ENCODE data around the gene NDUFB6. TPM values are rescaled to one million over a fixed set of nuclear protein-coding genes. Genes with fewer than 3 reads are reported as not detected.

The NDUFB6 gene
- total and polyA plus RNA-seq, 7 experiments from 2014 or later = 10.4 to 75.9 (median 14.6) TPM

- Mint-ChIP-seq H3K4me1 (peaks cover 9 to 56% (median 34%) of the 10 kb centered on the region in 7 donors), H3K27ac (no peak overlapping the region), H3K36me3 (peaks cover 4 to 41% (median 24%) of the 10 kb centered on the region in 5 donors), H3K4me3 (no peak overlapping the region), H3K9me3 (peaks cover 0 to 4% (median 0%) of the 10 kb centered on the region in 11 donors), H3K27me3 (no peaks in the 10 kb centered on the region)
- Histone ChIP-seq H3K36me3 (ENCODE audit: control insufficient read depth in 2 of 3, insufficient read depth in 3 of 3, low read length in 3 of 3) (peaks cover 0 to 41% (median 9%) of the 10 kb centered on the region in 3 experiments), H3K4me3 (ENCODE audit: low read length) (no peak overlapping the region), H3K9me3 (ENCODE audit: control insufficient read depth in 2 of 3, low read length in 3 of 3) (no peaks in the 10 kb centered on the region), H3K4me1 (ENCODE audit: control insufficient read depth in 2 of 2, insufficient read depth in 2 of 2, low read length in 2 of 2) (peaks cover 0 to 7% of the 10 kb centered on the region in 2 donors), H3K27me3 (ENCODE audit: control insufficient read depth in 2 of 2, insufficient read depth in 2 of 2, low read length in 2 of 2) (no peaks in the 10 kb centered on the region), H3K27ac (ENCODE audit: low read depth, low read length) (no peak overlapping the region)
- intact Hi-C loops (cut with micrococcal nuclease) = no loop called here
- ChIA-PET CTCF (interaction anchor here (0.7 kb wide), 1 partner anchor 173 kb away, joined by 3 read pairs; no protein-coding TSS in a partner anchor), POLR2A (interaction anchor here (0.7 to 2.1 kb wide), 3 partner anchors 14 to 900 kb away, joined by 3 to 8 read pairs (median 4); partner anchors contain the start of genes SMIM27 and TOPORS)
- ATAC-seq (no peak), DNase-seq (no peak)
Measured at GRCh38 chr9:32565967-32566366, 7.0 kb downstream of the NDUFB6 start.

GRCh38 chr9:32558408-32558934 is 14.5 kb downstream of the NDUFB6 start:
- Mint-ChIP-seq H3K27ac (peak overlapping the region in 7 of 9 donors; percentile 30 to 89 (median 73)), H3K36me3 (peaks cover 0 to 18% (median 6%) of the 10 kb centered on the region in 5 donors), H3K4me3 (no peak overlapping the region), H3K27me3 (no peaks in the 10 kb centered on the region), H3K9me3 (peaks cover 0 to 4% (median 0%) of the 10 kb centered on the region in 11 donors), H3K4me1 (peaks cover 15 to 68% (median 48%) of the 10 kb centered on the region in 7 donors)
- H3K27me3 ChIP-seq (ENCODE audit: control insufficient read depth in 2 of 2, insufficient read depth in 2 of 2, low read length in 2 of 2) = no peaks in the 10 kb centered on the region
- CTCF ChIA-PET = no interaction called here
- POLR2A ChIA-PET = no interaction called here
- H3K4me3 ChIP-seq (ENCODE audit: low read length) = no peak overlapping the region
- H3K36me3 ChIP-seq (ENCODE audit: control insufficient read depth in 2 of 3, insufficient read depth in 3 of 3, low read length in 3 of 3) = no peaks in the 10 kb centered on the region
- no peak for DNase-seq
- no peak for ATAC-seq
- intact Hi-C loops (cut with micrococcal nuclease) = loop anchor here in 1 of 2 donors (10.0 kb wide), 1 partner anchor 1214 kb away; no protein-coding TSS in a partner anchor
- peaks cover 0 to under 1% of the 10 kb centered on the region in 2 donors for H3K4me1 ChIP-seq (ENCODE audit: control insufficient read depth in 2 of 2, insufficient read depth in 2 of 2, low read length in 2 of 2)
- H3K27ac ChIP-seq (ENCODE audit: low read depth, low read length) = peak overlapping the region; percentile 7
- no peaks in the 10 kb centered on the region for H3K9me3 ChIP-seq (ENCODE audit: control insufficient read depth in 2 of 3, low read length in 3 of 3)

- ATAC-seq (no peak), DNase-seq (no peak)
- H3K4me1 Mint-ChIP-seq = peaks cover 30 to 66% (median 44%) of the 10 kb centered on the region in 7 donors
- peak overlapping the region in 6 of 9 donors; percentile 57 to 97 (median 74) for H3K27ac Mint-ChIP-seq
- intact Hi-C loops (cut with micrococcal nuclease) = loop anchor here (5.0 to 10.0 kb wide), 6 partner anchors 523 to 1903 kb away; partner anchors contain the start of genes DNAI1 (in 1 of the 2), FAM219A (in 1 of the 2), MYORG (in 1 of the 2) and SMU1 (in 1 of the 2)
- no peak overlapping the region for H3K4me3 Mint-ChIP-seq
- Histone ChIP-seq H3K36me3 (ENCODE audit: control insufficient read depth in 2 of 3, insufficient read depth in 3 of 3, low read length in 3 of 3) (no peaks in the 10 kb centered on the region), H3K4me1 (ENCODE audit: control insufficient read depth in 2 of 2, insufficient read depth in 2 of 2, low read length in 2 of 2) (peaks cover 13 to 15% of the 10 kb centered on the region in 2 donors), H3K9me3 (ENCODE audit: control insufficient read depth in 2 of 3, low read length in 3 of 3) (no peaks in the 10 kb centered on the region), H3K27ac (ENCODE audit: low read depth, low read length) (peak overlapping the region; percentile 97), H3K4me3 (ENCODE audit: low read length) (no peak overlapping the region), H3K27me3 (ENCODE audit: control insufficient read depth in 2 of 2, insufficient read depth in 2 of 2, low read length in 2 of 2) (no peaks in the 10 kb centered on the region)
- H3K36me3 Mint-ChIP-seq = peaks cover 0 to 18% (median 6%) of the 10 kb centered on the region in 5 donors
- ChIA-PET POLR2A (interaction anchor here (0.7 to 1.2 kb wide), 2 partner anchors 14 to 17 kb away, joined by 3 read pairs; no protein-coding TSS in a partner anchor), CTCF (interaction anchor here (7.3 kb wide), 1 partner anchor 19 kb away, joined by 48 read pairs; the partner anchor contains the start of gene NDUFB6)
- no peaks in the 10 kb centered on the region for H3K27me3 Mint-ChIP-seq
- no peaks in the 10 kb centered on the region for H3K9me3 Mint-ChIP-seq
Measured at GRCh38 chr9:32554591-32554990, 18.4 kb downstream of the NDUFB6 start.

- ChIA-PET CTCF (interaction anchor here (7.3 kb wide), 1 partner anchor 19 kb away, joined by 48 read pairs; the partner anchor contains the start of gene NDUFB6), POLR2A (interaction anchor here (0.6 to 1.2 kb wide), 2 partner anchors 15 to 18 kb away, joined by 3 read pairs; no protein-coding TSS in a partner anchor)
- Mint-ChIP-seq H3K4me1 (peaks cover 26 to 66% (median 44%) of the 10 kb centered on the region in 7 donors), H3K27ac (peak overlapping the region in 5 of 9 donors; percentile 9 to 97 (median 80)), H3K27me3 (no peaks in the 10 kb centered on the region), H3K36me3 (peaks cover 0 to 14% (median 1%) of the 10 kb centered on the region in 5 donors), H3K9me3 (no peaks in the 10 kb centered on the region), H3K4me3 (peak overlapping the region in 4 of 10 donors; percentile 51 to 98 (median 56))
- Histone ChIP-seq H3K4me1 (ENCODE audit: control insufficient read depth in 2 of 2, insufficient read depth in 2 of 2, low read length in 2 of 2) (peaks cover 13 to 19% of the 10 kb centered on the region in 2 donors), H3K27ac (ENCODE audit: low read depth, low read length) (peak overlapping the region; percentile 97), H3K36me3 (ENCODE audit: control insufficient read depth in 2 of 3, insufficient read depth in 3 of 3, low read length in 3 of 3) (no peaks in the 10 kb centered on the region), H3K9me3 (ENCODE audit: control insufficient read depth in 2 of 3, low read length in 3 of 3) (no peaks in the 10 kb centered on the region), H3K27me3 (ENCODE audit: control insufficient read depth in 2 of 2, insufficient read depth in 2 of 2, low read length in 2 of 2) (no peaks in the 10 kb centered on the region), H3K4me3 (ENCODE audit: low read length) (no peak overlapping the region)
- ATAC-seq (no peak), DNase-seq (no peak)
- intact Hi-C loops (cut with micrococcal nuclease) = loop anchor here (5.0 to 10.0 kb wide), 6 partner anchors 523 to 1903 kb away; partner anchors contain the start of genes DNAI1 (in 1 of the 2), FAM219A (in 1 of the 2), MYORG (in 1 of the 2) and SMU1 (in 1 of the 2)
Measured at GRCh38 chr9:32554107-32554506, 18.9 kb downstream of the NDUFB6 start.

GRCh38 chr9:32552172-32552872 is 20.6 kb downstream of the NDUFB6 start, which contains the start of the genes SMIM27 and TOPORS:
TSS of gene SMIM27 (plus strand) at chr9:32552327. CDS start at chr9:32552435, 108 bp downstream.
TSS of gene TOPORS (minus strand) at chr9:32552586. CDS start at chr9:32552436, 150 bp downstream.
- CTCF ChIA-PET = interaction anchor here (1.2 to 7.3 kb wide), 3 partner anchors 21 to 173 kb away, joined by 3 to 48 read pairs (median 8); partner anchors contain the start of gene NDUFB6
- intact Hi-C loops (cut with micrococcal nuclease) = loop anchor here (1.0 to 10.0 kb wide), 10 partner anchors 20 to 1905 kb away; partner anchors contain the start of genes DNAJA1 (in 2 of the 2), B4GALT1 (in 1 of the 2), DNAI1 (in 1 of the 2) and FAM219A (in 1 of the 2)
- ATAC-seq (peak; percentile 77), DNase-seq (peak; percentile 81 to 93 (median 88))
- Mint-ChIP-seq H3K4me3 (peak within 1 kb of the TSS; percentile 92 to 100 (median 99)), H3K4me1 (peaks cover 29 to 66% (median 52%) of the 10 kb centered on the region in 7 donors), H3K27me3 (no peaks in the 10 kb centered on the region), H3K36me3 (peaks cover 0 to 11% (median 0%) of the 10 kb centered on the region in 5 donors), H3K9me3 (no peaks in the 10 kb centered on the region), H3K27ac (peak within 1 kb of the TSS; percentile 96 to 100 (median 98))
- Histone ChIP-seq H3K27ac (ENCODE audit: low read depth, low read length) (peak within 1 kb of the TSS; percentile 97), H3K9me3 (ENCODE audit: control insufficient read depth in 2 of 3, low read length in 3 of 3) (no peaks in the 10 kb centered on the region), H3K27me3 (ENCODE audit: control insufficient read depth in 2 of 2, insufficient read depth in 2 of 2, low read length in 2 of 2) (no peaks in the 10 kb centered on the region), H3K4me1 (ENCODE audit: control insufficient read depth in 2 of 2, insufficient read depth in 2 of 2, low read length in 2 of 2) (peaks cover 13 to 20% of the 10 kb centered on the region in 2 donors), H3K36me3 (ENCODE audit: control insufficient read depth in 2 of 3, insufficient read depth in 3 of 3, low read length in 3 of 3) (no peaks in the 10 kb centered on the region), H3K4me3 (ENCODE audit: low read length) (peak within 1 kb of the TSS; percentile 93)
- POLR2A ChIA-PET = interaction anchor here (0.6 to 5.3 kb wide), 8 partner anchors 13 to 211 kb away, joined by 3 to 50 read pairs (median 8); partner anchors contain the start of genes ACO1 and RIGI

Data from naive thymus-derived CD4-positive, alpha-beta T cell (primary cell).